CD14-positive monocyte (primary cell): ENCODE measurements around the gene ITPR3. TPM values are rescaled to one million over a fixed set of nuclear protein-coding genes. Genes with fewer than 3 reads are reported as not detected.

Source experiments
- DNase-seq, 3 donors: peaks; one replicate each; pipeline ENCODE4 v3.0.0-alpha.2; 2011 to 2022
- H2AFZ ChIP-seq: 2 replicates; pipeline ENCODE4 v1.6.0; 2012; ENCODE audit warnings: mild to moderate bottlenecking, low read depth, low read length, inconsistent platforms; ENCODE audit not compliant: insufficient read depth, poor library complexity, severe bottlenecking
- H3K27ac ChIP-seq, 2 donors: 1 replicate in 1 of 2; 2 replicates in 1 of 2; pipeline ENCODE4 v1.5.1; 2012 to 2013; ENCODE audit warnings: low read length in 2 of 2, control low read depth in 1 of 2, inconsistent platforms in 1 of 2, low read depth in 1 of 2, mild to moderate bottlenecking in 1 of 2
- H3K27me3 ChIP-seq, 2 donors: one replicate each; pipeline versions ENCODE4 v1.6.0 to v1.6.1; 2011 to 2013; ENCODE audit warnings: low read length in 2 of 2; ENCODE audit not compliant: control insufficient read depth in 2 of 2, insufficient read depth in 2 of 2
- H3K36me3 ChIP-seq, 2 donors: replicated peaks in 1 of 2; 1 replicate in 1 of 2; 2 replicates in 1 of 2; pipeline versions ENCODE4 v1.5.1 to v1.6.1; 2012 to 2013; ENCODE audit warnings: low read length in 2 of 2, control low read depth in 1 of 2, inconsistent platforms in 1 of 2, mild to moderate bottlenecking in 1 of 2; ENCODE audit not compliant: insufficient read depth in 2 of 2, control insufficient read depth in 1 of 2
- H3K4me1 ChIP-seq, 2 donors: 1 replicate in 1 of 2; 2 replicates in 1 of 2; pipeline versions ENCODE4 v1.5.1 to v1.6.1; 2012 to 2013; ENCODE audit warnings: low read length in 2 of 2, control low read depth in 1 of 2, inconsistent platforms in 1 of 2, mild to moderate bottlenecking in 1 of 2, moderate library complexity in 1 of 2; ENCODE audit not compliant: insufficient read depth in 2 of 2, control insufficient read depth in 1 of 2
- H3K4me2 ChIP-seq: replicated peaks from 2 replicates; pipeline ENCODE3; 2012; ENCODE audit warnings: low read length, moderate library complexity, mild to moderate bottlenecking; ENCODE audit not compliant: poor library complexity, severe bottlenecking; ENCODE audit errors: extremely low read depth
- H3K4me3 ChIP-seq, 3 experiments: fragments of 200-600 bp in 1 of 3; sonication (generic) in 1 of 3; replicated peaks in 1 of 3; 1 replicate in 2 of 3; 2 replicates in 1 of 3; pipeline ENCODE4 v1.5.1; 2011 to 2013; ENCODE audit warnings: low read length in 3 of 3, mild to moderate bottlenecking in 3 of 3, control low read depth in 2 of 3, low read depth in 2 of 3, inconsistent platforms in 1 of 3, moderate library complexity in 1 of 3
- H3K79me2 ChIP-seq: 2 replicates; pipeline ENCODE4 v1.6.0; 2012; ENCODE audit warnings: mild to moderate bottlenecking, control low read depth, inconsistent platforms, low read length, moderate library complexity; ENCODE audit not compliant: insufficient read depth
- H3K9ac ChIP-seq: 2 replicates; pipeline ENCODE4 v1.6.0; 2017; ENCODE audit warnings: low read length, mild to moderate bottlenecking; ENCODE audit not compliant: insufficient read depth, poor library complexity, severe bottlenecking
- H3K9me3 ChIP-seq, 2 donors: replicated peaks in 1 of 2; 1 replicate in 1 of 2; 2 replicates in 1 of 2; pipeline versions ENCODE4 v1.5.1 to v1.6.1; 2012 to 2013; ENCODE audit warnings: low read length in 2 of 2, control low read depth in 1 of 2; ENCODE audit not compliant: control insufficient read depth in 1 of 2, insufficient read depth in 1 of 2
- H4K20me1 ChIP-seq: 2 replicates; pipeline ENCODE4 v1.6.0; 2012; ENCODE audit warnings: mild to moderate bottlenecking, low read length, control low read depth, moderate library complexity; ENCODE audit not compliant: insufficient read depth
- H3K27ac Mint-ChIP-seq, 7 donors: one replicate each; pipeline ENCODE4 v1.8.0; 2020; ENCODE audit warnings: mild to moderate bottlenecking in 7 of 7, mixed read lengths in 7 of 7, moderate library complexity in 6 of 7, inconsistent platforms in 2 of 7
- H3K27me3 Mint-ChIP-seq, 3 donors: one replicate each; pipeline ENCODE4 v1.8.0; 2021 to 2022; ENCODE audit warnings: low read depth in 3 of 3, mild to moderate bottlenecking in 3 of 3, mixed read lengths in 3 of 3, moderate library complexity in 3 of 3, inconsistent platforms in 1 of 3
- H3K36me3 Mint-ChIP-seq, 2 donors: one replicate each; pipeline ENCODE4 v1.8.0; 2020; ENCODE audit warnings: mixed read lengths in 2 of 2, inconsistent platforms in 1 of 2, mild to moderate bottlenecking in 1 of 2
- H3K4me1 Mint-ChIP-seq: one replicate; pipeline ENCODE4 v1.8.0; 2020; ENCODE audit warnings: mild to moderate bottlenecking, mixed read lengths
- H3K4me3 Mint-ChIP-seq, 2 donors: one replicate each; pipeline ENCODE4 v1.8.0; 2020; ENCODE audit warnings: mild to moderate bottlenecking in 2 of 2, mixed read lengths in 2 of 2, moderate library complexity in 1 of 2
- H3K9me3 Mint-ChIP-seq, 7 donors: one replicate each; pipeline ENCODE4 v1.8.0; 2020 to 2022; ENCODE audit warnings: mixed read lengths in 7 of 7, mild to moderate bottlenecking in 6 of 7, moderate library complexity in 6 of 7, inconsistent platforms in 2 of 7
- WGBS: methylation state at CpG from one replicate; pipeline ENCODE4 v1.1.5; 2013; ENCODE audit warnings: missing lambda C conversion rate; ENCODE audit not compliant: insufficient coverage; 5-methylcytosine and 5-hydroxymethylcytosine counted together
- intact Hi-C, 2 donors: fragments of 100-400 bp; cut with micrococcal nuclease; formaldehyde crosslinking; loops; one replicate each; pipeline versions ENCODE4 v1.15.0 to v1.15.1; 2023
- polyA plus RNA-seq, 3 donors: library from polyadenylated mRNA; depleted of rRNA in 1 of 3; unstranded in 2 of 3; stranded (reverse) in 1 of 3; fragments of 300-500 nt in 2 of 3; fragments of >200 nt in 1 of 3; fragmentation: Illumina TruSeq in 2 of 3; gene quantifications; 1 replicate in 2 of 3; 2 replicates in 1 of 3; pipeline ENCODE4 v1.2.3, GENCODE V29; 2012 to 2021
- TF ChIP-seq, protein P1 (sequence below): fragments of 200-600 bp; IDR thresholded peaks from one replicate; pipeline ENCODE4 v1.8.0; 2022; ENCODE audit warnings: antibody characterized with exemption, mild to moderate bottlenecking

The ITPR3 gene
- polyA plus RNA-seq, 3 donors = 1.8 TPM; not detected in 2

DNA sequence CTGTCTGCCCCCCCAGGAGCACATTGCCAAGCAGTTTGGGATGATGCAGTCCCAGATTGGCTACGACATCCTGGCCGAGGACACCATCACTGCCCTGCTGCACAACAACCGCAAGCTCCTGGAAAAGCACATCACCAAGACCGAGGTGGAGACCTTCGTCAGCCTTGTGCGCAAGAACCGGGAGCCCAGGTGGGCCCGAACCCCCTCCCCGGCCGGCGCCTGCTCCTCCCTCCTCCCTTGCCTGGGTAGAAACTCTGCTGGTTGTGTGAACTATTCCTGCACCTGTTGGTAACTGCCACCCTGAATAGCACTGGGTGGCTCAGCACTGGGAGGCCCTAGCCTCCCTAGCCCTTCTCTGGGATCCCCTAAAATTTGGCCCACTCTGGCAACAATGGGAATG, 46.7 kb downstream of the ITPR3 start:
- WGBS = 98% methylated on average over 8 of the region's 11 CpGs
- intact Hi-C loops = no loop called here
- H3K4me2 ChIP-seq = no peak overlapping the region
- H4K20me1 ChIP-seq = no peaks in the 10 kb centered on the region
- H3K79me2 ChIP-seq = no peaks in the 10 kb centered on the region
- no peak overlapping the region for H2AFZ ChIP-seq
- H3K36me3 Mint-ChIP-seq = peaks cover 6 to 19% of the 10 kb centered on the region in 2 donors
- DNase-seq = no peak
- no peaks in the 10 kb centered on the region for H3K27me3 ChIP-seq
- H3K27ac Mint-ChIP-seq = peak overlapping the region in 1 of 7 donors; percentile 79
- TF ChIP-seq, protein P1, sequence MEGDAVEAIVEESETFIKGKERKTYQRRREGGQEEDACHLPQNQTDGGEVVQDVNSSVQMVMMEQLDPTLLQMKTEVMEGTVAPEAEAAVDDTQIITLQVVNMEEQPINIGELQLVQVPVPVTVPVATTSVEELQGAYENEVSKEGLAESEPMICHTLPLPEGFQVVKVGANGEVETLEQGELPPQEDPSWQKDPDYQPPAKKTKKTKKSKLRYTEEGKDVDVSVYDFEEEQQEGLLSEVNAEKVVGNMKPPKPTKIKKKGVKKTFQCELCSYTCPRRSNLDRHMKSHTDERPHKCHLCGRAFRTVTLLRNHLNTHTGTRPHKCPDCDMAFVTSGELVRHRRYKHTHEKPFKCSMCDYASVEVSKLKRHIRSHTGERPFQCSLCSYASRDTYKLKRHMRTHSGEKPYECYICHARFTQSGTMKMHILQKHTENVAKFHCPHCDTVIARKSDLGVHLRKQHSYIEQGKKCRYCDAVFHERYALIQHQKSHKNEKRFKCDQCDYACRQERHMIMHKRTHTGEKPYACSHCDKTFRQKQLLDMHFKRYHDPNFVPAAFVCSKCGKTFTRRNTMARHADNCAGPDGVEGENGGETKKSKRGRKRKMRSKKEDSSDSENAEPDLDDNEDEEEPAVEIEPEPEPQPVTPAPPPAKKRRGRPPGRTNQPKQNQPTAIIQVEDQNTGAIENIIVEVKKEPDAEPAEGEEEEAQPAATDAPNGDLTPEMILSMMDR = no peak
- no peak overlapping the region for H3K4me3 ChIP-seq
- H3K4me3 Mint-ChIP-seq = no peak overlapping the region
- H3K9me3 ChIP-seq = no peaks in the 10 kb centered on the region
- no peaks in the 10 kb centered on the region for H3K4me1 ChIP-seq
- H3K36me3 ChIP-seq = no peaks in the 10 kb centered on the region
- H3K27me3 Mint-ChIP-seq = peaks cover 0 to 4% (median 2%) of the 10 kb centered on the region in 3 donors
- no peak overlapping the region for H3K27ac ChIP-seq
- H3K4me1 Mint-ChIP-seq = no peaks in the 10 kb centered on the region
- no peaks in the 10 kb centered on the region for H3K9me3 Mint-ChIP-seq
- no peak overlapping the region for H3K9ac ChIP-seq

DNA sequence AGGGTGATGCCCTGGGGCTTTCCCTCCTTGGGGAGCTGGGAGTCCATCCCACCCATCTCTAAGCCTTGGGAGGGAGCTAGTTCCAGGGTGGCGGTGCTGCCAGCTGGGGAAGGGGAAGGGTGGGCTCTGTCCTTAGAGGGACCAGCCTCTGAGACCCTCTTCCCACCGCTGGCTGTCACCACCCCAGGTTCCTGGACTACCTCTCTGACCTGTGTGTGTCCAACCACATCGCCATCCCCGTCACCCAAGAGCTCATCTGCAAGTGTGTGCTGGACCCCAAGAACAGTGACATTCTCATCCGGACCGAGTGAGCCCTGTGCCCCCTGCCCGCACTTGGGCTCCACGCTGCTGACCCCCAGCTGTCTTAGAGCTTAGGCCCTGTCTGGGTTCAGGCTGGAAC, 47.2 kb downstream of the ITPR3 start:
- H3K4me3 Mint-ChIP-seq = no peak overlapping the region
- 97% methylated on average over 8 of the region's 8 CpGs for WGBS

More for the DNA sequence above, 47.2 kb downstream of the ITPR3 start:
- TF ChIP-seq, protein P1 = no peak
- H3K4me2 ChIP-seq = no peak overlapping the region
- intact Hi-C loops = no loop called here
- no peaks in the 10 kb centered on the region for H3K36me3 ChIP-seq
- H3K79me2 ChIP-seq = no peaks in the 10 kb centered on the region
- H3K4me1 ChIP-seq = no peaks in the 10 kb centered on the region
- Mint-ChIP-seq H3K27me3 (peaks cover 0 to 4% (median 2%) of the 10 kb centered on the region in 3 donors), H3K36me3 (peaks cover 6 to 20% of the 10 kb centered on the region in 2 donors), H3K4me1 (no peaks in the 10 kb centered on the region), H3K9me3 (no peaks in the 10 kb centered on the region), H3K27ac (peak overlapping the region in 1 of 7 donors; percentile 58)
- no peak overlapping the region for H2AFZ ChIP-seq
- H4K20me1 ChIP-seq = no peaks in the 10 kb centered on the region
- H3K4me3 ChIP-seq = no peak overlapping the region
- H3K9ac ChIP-seq = no peak overlapping the region
- no peaks in the 10 kb centered on the region for H3K9me3 ChIP-seq
- DNase-seq = no peak
- H3K27me3 ChIP-seq = no peaks in the 10 kb centered on the region
- H3K27ac ChIP-seq = no peak overlapping the region
